ENCODE measurements around the gene GPR17.

The GPR17 gene
- long read RNA-seq, donor 1 = 0 reads
- long read RNA-seq, donor 2 = 0 reads
- long read RNA-seq, donor 3 = 0 reads
- long read RNA-seq, donor 4 = 0 reads
- long read RNA-seq, donor 5 = 0 reads
- long read RNA-seq, donor 6 = 0 reads
- long read RNA-seq, donor 7 = 0 reads
- long read RNA-seq, donor 8 = 0 reads

DNA sequence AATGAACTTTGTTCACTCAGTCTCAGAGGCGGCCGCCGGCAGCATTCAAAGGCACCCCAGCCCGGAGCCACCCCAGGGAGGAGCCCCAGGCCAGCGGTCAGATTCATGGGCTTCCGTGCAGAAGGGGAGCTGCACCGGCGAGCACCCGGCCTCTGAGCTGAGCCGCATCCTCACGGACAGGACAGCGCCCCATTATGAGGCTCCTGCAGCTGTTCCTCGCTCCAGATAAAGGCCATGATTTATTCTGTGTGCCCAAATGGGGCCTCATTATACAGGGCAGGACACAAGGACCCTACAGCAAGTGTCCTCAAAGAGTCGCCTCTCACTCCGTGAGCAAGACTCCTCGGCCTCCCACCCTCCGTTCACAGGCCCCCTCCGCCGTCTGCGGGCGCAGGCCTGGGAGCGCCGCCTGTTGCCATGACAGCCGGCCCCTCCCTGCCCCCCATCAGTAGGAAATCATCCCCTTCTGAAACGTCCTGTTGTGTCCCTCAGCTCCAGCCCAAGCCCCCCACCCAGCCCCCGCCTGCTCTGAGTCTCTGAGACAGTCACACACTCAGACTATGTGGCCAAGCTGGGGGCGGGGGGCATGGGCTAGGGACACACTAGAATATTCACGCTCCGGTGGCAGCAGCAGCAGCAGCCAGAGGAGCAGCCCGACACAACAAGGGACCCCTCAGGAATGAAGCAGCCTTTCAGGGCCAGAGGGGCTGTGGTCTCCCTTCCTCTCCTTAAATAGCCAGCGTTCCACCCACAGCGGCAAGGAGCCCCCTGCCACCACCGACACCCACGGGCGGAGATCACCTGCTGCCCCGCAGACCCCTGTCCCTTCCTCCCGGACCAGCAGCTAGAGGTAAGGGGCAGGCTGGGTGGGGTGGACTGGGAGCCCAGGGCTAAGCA lies at the start of gene GPR17:
TSS of gene GPR17 (plus strand) at position 759 of the 897 bp plus-strand sequence. CDS start 4,583 bp downstream, outside the sequence.
- no peak for DNase-seq

- DNase-seq = no peak
Observed at GRCh38 chr2:127596311-127597045, 49.5 kb upstream of the GPR17 start.

DNA sequence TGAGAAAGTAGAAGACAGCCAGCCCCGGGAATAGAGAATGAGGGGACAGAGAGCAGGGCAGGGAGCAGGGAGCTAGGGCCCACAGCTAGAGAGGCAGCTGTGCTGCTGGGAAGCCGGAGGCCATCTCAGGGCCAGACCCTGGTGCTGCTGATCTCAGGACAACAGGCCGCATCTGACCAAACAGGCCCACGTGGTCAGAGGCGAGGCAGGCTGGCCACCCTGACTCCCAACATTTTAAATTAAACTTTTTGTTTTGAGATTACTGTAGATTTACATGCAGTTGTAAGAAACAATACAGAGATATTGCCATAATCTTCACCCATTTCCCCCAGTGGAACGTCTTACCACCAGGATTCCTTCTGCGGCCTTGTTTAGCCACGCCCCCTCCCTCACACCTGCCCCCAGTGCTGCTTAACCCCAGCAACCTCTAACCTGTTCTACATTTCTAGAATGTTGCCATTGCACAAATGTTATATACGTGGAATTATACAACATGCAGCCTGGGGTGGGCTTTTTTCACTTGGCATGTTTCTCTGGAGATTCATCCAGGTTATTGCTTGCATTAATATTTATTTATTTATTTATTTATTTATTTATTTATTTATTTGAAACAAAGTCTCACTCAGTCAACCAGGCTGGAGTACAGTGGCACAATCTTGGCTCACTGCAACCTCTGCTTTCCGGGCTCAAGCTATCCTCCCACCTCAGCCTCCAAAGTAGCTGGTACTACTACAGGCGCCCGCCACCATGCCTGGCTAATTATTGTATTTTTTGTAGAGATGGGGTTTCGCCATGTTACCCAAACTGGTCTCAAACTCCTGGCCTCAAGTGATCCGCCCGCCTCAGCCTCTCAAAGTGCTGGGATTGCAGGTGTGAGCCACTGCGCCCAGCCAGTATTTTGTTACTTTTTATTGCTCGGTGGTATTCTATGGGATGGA lies 48.6 kb upstream of the GPR17 start:
- no peak for DNase-seq

GRCh38 chr2:127597984-127598380 lies 48.0 kb upstream of the GPR17 start:
- DNase-seq = no peak

DNA sequence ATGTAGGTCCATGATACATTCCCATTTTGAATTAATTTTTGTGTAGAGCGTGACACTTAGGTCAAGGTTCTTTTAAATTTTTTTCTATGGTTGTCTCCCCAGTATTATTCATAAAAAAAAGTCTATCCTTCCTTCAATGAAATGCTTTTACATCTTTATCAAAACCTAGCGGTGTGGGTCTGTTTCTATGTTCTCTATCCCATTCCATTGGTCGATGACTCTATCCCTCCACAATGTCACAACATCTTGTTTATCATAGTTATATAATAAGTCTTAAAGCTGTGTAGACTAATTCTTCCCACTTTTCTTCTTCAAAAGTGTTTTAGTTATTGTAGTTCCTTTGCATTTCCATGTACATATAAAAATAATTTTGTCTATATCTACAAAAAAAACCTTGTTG lies 47.2 kb upstream of the GPR17 start:
- DNase-seq = no peak

- DNase-seq = no peak
Observed at GRCh38 chr2:127599211-127599610, 46.7 kb upstream of the GPR17 start.

DNA sequence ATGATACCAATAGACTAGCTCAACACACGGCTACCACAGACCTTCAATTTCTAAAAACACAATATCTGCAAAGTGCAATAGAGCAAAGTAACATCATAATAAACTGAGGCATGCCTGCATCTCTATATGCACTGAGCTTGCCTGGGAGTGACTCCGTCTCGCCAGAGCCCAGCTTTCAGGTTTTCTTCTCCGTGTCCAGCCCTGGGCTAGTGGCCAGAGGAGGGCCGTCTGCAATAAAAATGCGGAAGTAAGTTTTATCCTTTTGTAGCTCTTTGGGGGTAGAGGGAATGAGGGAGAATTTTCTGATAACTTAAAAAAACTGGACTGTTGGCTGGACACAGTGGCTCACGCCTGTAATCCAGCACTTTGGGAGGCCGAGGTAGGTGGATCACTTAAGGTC lies 41.0 kb upstream of the GPR17 start:
- DNase-seq = no peak

GRCh38 chr2:127605691-127606263 lies 40.2 kb upstream of the GPR17 start:
- DNase-seq = no peak

DNA sequence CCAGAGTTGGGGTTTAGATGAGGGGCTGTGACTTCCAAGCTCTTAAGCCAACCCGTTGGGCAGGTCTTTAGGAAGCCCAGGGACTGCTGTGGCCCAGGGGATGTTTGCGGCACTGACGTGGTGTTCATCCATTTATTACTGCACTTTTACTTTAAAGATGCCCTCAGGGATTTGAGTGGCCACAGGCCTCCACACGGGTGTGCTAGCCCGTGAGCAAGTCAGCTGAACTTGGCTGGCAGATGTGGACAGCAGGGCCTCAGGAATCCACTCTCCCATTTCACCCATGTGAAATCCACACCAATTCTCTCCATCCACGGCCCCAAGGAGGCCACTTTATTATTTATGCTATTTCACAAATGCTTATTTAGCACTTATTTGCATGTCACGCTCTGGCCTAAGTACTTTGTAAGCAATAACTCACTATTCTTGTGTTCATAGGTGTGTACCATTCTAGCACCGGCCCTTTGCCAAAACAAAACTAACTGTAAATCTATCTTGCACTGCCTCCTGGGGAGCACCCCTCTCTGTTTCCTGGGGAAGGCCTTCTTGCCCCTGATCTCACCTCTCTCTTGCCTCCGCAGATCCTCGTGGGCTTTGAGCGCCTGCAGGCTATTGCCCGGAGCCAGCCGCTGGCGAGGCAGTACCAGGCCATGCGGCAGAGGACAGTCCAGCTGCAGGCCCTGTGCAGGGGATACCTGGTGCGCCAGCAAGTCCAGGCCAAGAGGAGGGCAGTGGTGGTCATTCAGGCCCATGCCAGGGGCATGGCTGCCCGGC lies 39.1 kb upstream of the GPR17 start:
- no peak for DNase-seq

GRCh38 chr2:127607399-127607908 lies 38.5 kb upstream of the GPR17 start:
- DNase-seq = no peak

DNA sequence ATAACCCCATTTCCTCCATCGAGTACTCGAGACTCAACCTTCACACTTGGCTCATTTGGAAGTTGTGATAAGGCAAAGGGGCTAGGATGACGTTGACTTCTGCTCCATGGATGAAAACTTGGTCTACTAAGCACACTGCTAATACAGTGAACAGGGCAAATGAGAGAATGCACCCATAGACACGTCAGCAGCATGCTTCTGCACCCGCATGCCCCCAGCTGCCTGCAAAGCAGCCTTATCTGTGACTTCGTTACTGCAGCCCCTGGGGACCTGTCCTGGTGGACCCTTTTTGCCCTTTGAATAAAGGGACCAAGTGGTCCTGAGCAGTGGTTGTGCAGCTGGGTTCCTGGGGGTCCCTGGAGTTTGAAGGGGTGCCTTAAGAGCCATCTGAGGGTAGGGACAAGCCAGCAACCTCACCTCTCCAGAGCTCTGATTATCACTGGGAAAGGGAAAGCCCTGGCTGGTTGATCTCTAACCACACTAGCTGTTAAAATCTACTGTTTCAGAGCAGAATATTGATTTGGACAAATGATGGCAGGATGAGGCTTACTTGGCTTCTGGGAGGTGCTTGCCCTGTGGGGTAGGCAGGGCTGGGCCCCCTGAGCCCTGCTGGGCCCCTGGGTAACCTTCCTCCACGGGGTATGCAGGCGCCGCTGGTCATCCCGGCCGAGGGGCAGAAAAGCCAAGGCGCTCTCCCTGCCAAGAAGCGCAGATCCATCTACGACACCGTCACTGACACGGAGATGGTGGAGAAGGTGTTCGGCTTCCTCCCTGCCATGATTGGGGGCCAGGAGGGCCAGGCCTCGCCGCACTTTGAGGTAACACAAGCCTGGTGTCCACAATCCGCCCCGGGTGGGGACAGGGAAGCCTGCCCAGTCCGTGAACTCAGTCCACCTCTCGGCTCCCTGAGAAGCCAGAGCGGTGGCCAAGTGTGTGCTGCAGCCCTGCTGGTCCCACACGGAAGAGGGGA lies 37.6 kb upstream of the GPR17 start:
- no peak for DNase-seq

DNA sequence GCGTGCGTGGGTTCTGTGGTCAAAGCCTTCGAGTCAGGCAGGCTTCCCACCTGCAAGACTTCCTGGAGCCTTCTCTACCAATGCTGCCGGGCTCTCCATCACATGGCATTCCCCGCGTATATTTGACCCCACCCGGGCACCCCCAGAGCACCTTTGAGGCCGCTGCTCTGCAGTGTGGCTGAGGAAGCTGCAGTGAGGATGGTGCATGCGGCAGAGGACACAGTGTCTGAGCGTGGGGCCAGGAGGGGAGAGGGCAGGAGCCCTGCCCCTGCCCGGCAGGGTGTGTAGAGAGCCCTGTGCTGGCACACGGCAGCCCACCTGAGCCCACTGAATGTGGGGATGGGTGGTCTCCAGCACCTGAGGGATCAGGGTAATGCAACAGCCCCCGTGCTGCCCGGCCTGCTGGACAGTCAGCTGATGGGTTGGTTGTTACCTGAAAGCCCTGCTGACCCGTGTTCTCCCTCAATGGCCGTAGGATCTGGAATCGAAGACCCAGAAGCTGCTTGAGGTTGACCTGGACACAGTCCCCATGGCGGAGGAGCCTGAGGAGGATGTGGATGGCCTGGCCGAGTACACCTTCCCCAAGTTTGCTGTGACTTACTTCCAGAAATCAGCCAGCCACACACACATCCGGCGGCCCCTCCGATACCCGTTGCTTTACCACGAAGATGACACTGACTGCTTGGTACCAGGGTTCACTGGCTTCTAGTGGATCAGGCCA lies 36.8 kb upstream of the GPR17 start:
- DNase-seq = no peak

DNA sequence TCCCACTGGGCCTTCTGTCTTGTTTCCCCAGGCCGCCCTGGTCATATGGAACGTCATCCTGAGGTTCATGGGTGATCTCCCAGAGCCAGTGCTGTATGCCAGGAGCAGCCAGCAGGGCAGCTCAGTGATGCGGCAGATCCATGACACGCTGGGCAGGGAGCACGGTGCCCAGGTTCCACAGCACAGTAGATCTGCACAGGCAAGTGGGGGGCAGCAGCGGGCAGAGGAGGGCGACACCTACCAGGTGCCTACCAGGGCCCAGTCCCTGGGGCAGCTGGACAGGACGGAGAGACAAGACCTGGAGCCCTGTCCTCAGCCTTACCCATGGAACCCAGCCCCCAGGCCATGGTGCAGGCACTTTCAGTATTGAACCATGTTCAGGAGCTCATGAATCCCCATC lies 36.1 kb upstream of the GPR17 start:
- DNase-seq = no peak

DNA sequence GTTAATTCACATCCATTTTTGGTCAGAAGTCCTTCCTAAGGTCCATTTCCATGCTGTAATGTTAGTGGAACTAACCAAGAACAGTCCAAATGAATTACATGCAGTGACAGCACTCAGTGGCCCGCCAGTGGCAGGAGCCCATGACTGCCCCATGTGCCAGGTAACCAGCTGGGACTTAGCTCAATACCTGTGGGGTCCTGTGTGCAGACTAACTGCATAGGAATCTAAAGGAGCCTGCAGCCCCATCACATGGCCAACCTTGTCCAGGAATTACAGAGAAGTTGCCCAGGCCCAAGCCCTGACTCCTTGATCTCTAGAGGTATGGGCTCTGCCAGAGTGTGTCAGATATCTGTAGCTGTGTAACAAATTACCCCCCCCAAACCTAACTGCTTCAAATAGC lies 35.4 kb upstream of the GPR17 start:
- no peak for DNase-seq

DNA sequence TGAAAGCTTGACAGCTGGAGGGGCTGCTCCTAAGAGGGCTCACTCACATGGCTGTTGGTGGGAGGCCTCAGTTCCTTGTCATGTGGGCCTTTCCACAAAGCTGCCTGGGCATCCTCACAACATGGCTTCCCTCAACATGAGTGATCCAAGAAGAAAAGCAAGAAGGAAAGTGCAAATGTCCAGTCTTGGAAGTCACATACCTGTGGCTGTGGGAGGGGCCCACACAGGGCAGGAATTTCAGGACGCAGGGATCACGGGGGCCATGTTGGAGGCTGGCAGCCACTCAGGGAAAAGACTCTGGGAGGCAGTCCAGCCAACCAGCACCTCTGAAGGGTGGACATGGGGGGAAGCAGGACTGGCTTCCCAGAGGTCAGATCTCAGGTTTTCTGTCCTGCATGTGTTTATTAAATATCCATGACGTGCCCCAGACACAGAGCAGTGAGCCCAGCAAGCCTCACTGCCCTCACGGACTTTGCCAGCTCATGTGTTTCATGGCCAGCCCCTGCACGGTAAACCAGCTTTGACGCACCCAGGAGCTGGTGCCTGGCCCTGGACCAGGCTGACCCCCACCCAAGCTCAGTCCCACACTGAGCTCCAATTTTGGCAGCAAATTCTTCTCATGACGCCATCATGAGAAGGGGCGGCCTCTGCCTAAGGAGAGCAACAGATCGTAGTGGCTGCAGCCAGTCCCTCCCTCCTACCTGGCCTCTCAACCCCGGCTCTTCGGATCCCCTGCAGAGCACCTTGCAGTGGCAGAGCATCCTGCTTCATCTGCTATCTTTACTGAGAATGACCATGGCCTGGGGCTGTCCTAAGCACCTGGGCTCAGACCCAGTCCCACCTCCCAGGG lies 34.7 kb upstream of the GPR17 start:
- DNase-seq = no peak

- DNase-seq = no peak
Observed at GRCh38 chr2:127612111-127612822, 33.7 kb upstream of the GPR17 start.

DNA sequence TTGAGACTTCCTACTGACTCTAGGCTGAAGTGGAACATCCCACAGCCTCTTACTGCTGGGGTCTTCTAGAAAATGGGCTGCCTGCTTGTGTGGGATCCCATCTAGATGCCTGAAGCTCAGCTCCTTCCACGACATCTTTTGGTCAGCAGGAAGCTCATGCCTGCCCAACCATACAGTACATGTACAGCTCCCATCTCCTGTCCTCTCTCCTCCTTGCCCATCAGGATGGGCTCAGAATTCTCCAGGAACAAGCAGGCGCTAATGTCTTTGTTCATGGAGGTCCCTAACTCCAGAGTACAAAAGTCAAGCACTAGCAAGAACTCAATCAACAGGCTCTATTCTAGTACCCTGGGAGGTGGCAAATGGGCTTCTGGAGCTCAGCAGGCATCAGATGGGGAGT lies 31.7 kb upstream of the GPR17 start:
- DNase-seq = no peak
